ENCODE results near the gene CDH13. TPM values are rescaled to one million over a fixed set of nuclear protein-coding genes. Genes with fewer than 3 reads are reported as not detected.

The CDH13 gene
- total RNA-seq, 1 donor from 2014 or later = not detected

GRCh38 chr16:83689385-83689831 is 1062.6 kb downstream of the CDH13 start:
- intact Hi-C loops (cut with micrococcal nuclease) = no loop called here

DNA sequence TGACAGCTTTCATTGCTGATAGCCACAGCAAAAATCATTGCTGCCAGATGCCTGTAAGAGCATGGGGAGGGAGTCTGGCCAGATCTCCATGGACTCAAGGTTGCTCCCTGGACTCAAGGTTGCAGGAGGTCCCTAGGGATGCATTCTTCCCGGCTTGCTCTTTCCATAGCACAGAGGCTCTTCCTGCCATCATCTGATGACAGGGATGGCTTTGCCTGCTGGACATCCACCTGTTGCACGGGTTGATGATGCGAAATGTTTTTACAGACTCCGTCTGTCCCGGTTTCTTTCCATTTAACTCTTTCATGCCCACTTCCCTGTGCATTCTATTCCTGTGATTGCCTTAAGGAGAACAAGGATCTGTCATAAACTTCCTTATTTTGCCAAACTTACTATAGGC is 1065.5 kb downstream of the CDH13 start:
- intact Hi-C loops (cut with micrococcal nuclease) = no loop called here

GRCh38 chr16:83698964-83699363 is 1072.2 kb downstream of the CDH13 start:
- intact Hi-C loops (cut with micrococcal nuclease) = no loop called here

GRCh38 chr16:83699817-83700216 is 1073.0 kb downstream of the CDH13 start:
- intact Hi-C loops (cut with micrococcal nuclease) = no loop called here

DNA sequence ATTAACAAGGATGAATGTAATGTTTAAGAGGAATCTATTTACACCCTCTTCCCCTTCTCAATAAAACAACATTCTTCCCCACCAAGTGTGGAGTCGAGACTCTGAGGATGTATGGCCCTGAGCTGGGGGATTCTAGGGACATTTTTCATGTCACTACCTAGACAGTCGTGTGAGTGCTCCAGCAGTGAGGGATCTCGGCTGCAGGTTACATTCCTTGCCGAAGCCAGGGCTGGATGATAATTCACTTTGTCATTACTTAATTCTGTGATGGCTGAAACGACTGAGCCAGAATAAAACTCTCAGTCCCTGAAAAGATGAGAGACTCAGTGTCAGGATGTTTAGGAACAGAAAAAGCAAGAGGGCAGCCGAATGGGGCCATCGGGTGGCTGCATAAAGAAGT is 1074.1 kb downstream of the CDH13 start:
- intact Hi-C loops (cut with micrococcal nuclease) = no loop called here

GRCh38 chr16:83701494-83701893 is 1074.7 kb downstream of the CDH13 start:
- intact Hi-C loops (cut with micrococcal nuclease) = no loop called here

DNA sequence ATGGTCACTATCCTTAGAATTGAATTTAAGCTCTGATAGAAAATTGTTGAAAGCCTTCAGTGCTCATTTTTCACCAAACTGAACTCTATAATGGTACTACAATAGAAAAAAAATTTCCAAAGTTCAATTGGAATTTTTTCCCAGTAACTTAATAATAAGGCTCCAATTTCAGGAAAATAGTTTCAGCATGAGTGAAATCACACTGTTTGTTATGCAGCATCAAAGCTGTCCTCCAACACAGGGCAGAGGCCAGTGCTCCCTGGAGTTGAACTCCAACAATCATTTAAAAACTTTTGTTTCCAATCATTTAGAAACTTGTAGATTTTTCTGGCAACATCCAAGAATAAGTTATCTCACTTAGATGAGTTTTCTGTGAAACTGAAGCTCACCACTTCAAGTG is 1077.9 kb downstream of the CDH13 start:
- intact Hi-C loops (cut with micrococcal nuclease) = no loop called here

- intact Hi-C loops (cut with micrococcal nuclease) = no loop called here
Observed at GRCh38 chr16:83705856-83706255, 1079.1 kb downstream of the CDH13 start.

DNA sequence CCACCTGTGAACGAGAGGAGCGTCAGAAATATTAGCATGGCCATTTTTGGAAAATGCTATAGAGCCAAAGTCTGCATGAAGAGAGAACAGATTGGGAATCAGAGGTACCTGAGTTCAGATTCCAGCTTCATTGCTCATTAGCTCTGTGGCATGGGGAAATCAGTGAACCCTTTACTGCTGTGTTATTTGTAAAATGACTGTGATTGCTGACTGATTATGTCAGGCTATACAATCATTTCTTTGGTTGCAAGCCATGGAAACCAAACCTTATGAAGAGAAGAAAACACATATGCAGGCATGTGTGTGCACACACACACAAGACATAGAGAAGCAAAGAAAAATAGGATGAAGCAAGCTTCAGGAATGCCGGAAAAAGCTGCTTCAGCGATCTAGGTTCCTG is 1079.6 kb downstream of the CDH13 start:
- intact Hi-C loops (cut with micrococcal nuclease) = no loop called here

DNA sequence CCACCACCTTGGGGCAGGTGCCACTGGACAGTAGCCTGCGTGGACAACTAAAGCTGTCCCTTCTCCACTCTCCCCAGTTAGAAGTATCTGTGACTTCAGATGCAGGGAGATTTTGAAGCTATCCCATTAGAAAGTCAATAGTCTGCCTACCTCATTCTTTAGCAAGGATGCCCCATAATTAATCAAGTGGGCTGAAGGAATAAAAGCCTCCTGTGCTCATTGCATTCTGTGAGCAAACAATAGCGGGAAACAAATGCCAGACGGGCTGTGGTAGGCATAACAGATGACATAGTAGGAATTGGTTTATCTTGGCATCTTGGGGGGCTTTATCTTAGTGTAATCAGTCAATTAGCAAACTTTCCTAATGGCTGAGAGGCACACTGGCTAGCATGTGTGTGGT is 1084.3 kb downstream of the CDH13 start:
- intact Hi-C loops (cut with micrococcal nuclease) = no loop called here

GRCh38 chr16:83713597-83713996 is 1086.8 kb downstream of the CDH13 start:
- intact Hi-C loops (cut with micrococcal nuclease) = no loop called here

DNA sequence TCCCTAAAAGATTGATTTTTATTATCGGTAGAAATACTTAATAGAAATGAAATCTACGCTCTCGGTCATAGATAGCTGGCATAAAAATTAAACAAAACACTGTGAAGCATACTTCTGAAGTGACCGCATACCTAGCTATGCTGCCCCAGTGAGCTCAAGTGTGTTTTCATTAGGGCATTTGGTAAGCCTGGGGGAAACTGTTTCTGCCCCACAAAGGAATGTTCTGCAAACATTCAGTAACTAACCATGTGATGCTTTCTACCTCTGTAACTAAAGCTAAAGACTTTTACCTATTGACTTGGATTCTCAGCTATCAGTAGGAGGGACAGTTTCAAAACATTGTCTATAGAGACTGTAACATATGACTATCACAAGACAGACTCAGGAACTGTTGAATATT is 1087.5 kb downstream of the CDH13 start:
- intact Hi-C loops (cut with micrococcal nuclease) = no loop called here

DNA sequence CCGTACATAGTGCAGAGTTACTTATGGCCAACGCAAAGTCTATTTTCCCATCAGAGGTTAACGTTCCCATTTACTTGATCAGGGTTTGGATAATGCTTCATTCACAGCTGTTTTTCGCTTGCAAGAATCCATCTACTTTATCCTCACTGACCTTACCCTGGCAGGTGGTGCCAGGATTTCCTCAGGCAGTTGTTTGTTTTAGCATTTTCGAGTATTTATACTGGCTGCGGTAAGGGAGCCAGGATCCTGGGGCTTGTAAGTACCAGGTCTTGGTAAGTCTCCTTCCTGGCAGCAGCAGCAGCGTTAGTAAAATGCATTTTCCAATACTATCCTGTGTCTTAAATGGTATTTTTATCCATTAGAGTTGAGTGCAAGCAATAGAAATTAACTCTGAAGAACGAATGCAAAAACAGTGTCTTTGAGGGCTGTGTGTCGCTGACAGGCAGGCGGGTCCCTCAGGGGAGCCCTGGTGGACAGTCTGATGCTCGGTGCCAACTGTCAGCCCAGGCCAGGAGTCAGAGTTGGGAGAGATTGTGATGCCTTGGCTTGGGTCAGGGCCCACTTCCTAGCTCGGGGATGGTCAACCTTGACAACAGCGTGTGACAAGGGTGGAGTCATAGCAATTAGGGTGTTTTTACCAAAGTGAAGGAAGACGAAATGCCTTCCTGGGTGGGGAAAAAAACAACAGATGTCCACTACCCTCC is 1088.6 kb downstream of the CDH13 start:
- intact Hi-C loops (cut with micrococcal nuclease) = no loop called here

- intact Hi-C loops (cut with micrococcal nuclease) = no loop called here
Observed at GRCh38 chr16:83717308-83717707, 1090.5 kb downstream of the CDH13 start.

DNA sequence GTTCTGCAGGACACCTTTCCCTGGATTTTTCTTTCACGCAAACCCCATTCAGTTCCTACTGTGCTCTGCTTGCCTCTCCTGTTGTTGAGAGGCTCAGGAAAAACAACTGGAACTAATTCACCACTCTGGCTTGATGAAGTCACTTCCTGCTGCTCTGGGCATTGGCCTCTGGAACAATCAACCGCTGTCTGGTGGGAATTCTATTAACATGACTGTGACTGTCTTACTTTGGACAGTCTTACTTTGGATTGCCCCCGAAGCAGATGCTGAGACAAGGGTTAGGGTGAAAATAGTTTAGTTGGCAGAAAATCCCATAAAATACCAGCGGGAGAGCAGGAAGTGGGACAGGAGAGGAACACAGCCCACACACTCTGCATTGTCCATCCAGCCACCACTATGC is 1091.0 kb downstream of the CDH13 start:
- intact Hi-C loops (cut with micrococcal nuclease) = no loop called here

DNA sequence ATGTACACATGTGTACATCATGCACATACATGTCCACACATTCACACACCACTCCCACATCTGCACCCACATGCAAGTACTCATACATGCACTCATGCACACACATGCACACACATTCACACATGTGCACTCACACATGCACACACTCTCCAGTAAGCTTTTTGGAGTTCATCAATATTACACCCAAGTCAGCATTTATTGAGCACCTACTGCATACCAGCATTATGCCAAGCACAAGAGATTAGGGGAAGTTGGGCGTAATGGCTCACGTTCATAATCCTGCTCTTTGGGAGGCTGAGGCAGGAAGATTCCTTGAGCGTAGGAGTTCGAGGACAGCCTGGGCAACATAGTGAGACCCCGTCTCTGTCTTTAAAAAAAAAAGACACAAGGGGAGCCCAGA is 1093.4 kb downstream of the CDH13 start:
- intact Hi-C loops (cut with micrococcal nuclease) = no loop called here

DNA sequence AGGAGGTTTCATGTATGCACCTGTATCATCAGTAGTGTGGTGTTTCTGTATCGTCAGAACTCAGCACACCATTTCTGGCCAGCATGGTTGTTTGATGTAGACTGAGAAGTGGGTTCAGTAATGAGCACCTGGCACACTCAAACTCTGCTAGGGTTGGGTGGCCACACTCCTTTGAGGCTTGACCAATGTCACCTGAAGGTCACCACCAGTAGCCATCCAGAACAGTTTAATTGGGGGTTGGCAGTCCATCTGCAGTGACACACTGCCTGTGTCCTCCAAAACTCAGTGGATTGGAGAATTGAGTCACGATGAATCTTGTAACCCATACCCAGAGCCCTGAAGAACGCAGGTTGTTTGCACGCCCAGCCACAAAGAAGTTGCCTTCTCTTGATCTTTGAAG is 1094.2 kb downstream of the CDH13 start:
- intact Hi-C loops (cut with micrococcal nuclease) = no loop called here

GRCh38 chr16:83721676-83722075 is 1094.9 kb downstream of the CDH13 start:
- intact Hi-C loops (cut with micrococcal nuclease) = no loop called here

DNA sequence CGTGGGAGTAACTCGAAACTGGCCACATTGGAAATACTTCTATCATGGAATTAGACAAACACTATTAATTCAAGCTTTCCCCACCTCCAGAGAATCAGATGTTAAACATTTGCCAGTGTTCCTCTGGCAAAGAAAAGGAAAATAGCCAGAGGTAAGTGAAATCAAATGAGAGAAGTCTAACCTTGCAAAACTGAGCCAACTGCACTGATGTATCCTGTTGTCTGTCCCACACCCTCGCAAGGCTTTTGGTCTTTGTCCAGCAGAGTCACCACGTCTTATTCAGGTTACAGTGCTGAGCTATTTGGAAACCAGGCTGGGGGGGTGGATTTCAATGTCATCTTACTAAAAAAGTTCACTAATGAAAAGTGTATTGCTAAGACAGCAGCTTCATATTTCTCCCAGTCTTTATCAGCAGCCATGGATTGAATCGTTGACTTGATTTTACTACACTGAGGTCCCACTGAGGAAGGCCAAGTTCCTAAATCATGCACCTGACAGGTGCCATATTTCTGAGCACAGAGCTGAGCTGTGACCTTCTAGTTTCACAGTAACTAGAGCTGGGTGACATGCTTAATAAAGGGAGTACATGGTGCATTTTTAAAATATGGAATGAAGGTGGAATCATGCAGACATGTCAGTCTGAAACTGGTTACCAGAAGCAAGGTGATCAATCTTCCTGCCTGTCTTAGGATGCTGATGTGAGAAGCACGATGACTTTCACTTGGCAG is 1095.9 kb downstream of the CDH13 start:
- intact Hi-C loops (cut with micrococcal nuclease) = no loop called here

DNA sequence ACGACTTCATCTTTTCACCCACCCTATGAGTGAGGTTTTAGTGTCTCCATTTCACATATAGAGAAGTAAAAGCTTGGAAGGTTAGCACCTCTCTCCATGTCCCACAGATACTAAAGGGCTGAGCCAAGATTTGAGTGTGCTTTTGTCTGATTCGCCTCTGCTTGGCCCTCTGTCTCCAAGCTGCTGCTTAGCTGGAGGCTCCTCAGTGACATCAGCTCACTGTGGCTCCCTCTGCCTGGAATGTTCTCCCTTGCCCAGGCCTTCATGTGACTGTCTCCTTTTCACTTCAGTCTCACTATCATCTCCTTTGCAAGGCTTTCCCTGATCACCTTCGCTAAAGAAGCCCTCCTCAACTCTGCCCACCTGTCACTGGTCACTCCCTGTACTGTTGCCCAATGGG is 1096.5 kb downstream of the CDH13 start:
- intact Hi-C loops (cut with micrococcal nuclease) = no loop called here

DNA sequence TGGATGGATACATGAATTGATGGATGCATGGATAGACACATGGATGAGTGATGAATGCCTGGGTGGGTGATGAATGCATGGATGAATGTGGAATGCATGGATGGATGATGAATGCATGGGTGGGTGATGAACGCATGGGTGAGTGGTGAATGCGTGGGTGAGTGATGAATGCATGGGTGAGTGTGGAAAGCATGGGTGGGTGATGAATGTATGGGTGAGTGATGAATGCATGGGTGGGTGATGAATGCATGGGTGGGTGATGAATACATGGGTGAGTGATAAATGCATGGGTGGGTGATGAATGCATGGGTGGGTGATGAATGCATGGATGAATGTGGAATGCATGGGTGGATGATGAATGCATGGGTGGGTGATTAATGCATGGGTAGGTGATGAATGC is 1097.1 kb downstream of the CDH13 start:
- intact Hi-C loops (cut with micrococcal nuclease) = no loop called here

GRCh38 chr16:83724585-83724984 is 1097.8 kb downstream of the CDH13 start:
- intact Hi-C loops (cut with micrococcal nuclease) = no loop called here

GRCh38 chr16:83725313-83725712 is 1098.5 kb downstream of the CDH13 start:
- intact Hi-C loops (cut with micrococcal nuclease) = no loop called here
